GM19193 (cell line): ENCODE results near the gene LBH.

Experiments
- POLR2A ChIP-seq: IDR thresholded peaks from 4 replicates; pipeline ENCODE4 v1.6.1; 2011; ENCODE audit not compliant: insufficient read depth, insufficient read length; ENCODE audit errors: extremely low read depth

LBH gene

GRCh38 chr2:30208453-30208852, 22.9 kb upstream of the LBH start:
- TF ChIP-seq POLR2A = no peak

- no peak for TF ChIP-seq POLR2A
Observed at GRCh38 chr2:30209227-30209626, 22.1 kb upstream of the LBH start.

GRCh38 chr2:30213326-30213725, 18.0 kb upstream of the LBH start:
- no peak for TF ChIP-seq POLR2A

DNA sequence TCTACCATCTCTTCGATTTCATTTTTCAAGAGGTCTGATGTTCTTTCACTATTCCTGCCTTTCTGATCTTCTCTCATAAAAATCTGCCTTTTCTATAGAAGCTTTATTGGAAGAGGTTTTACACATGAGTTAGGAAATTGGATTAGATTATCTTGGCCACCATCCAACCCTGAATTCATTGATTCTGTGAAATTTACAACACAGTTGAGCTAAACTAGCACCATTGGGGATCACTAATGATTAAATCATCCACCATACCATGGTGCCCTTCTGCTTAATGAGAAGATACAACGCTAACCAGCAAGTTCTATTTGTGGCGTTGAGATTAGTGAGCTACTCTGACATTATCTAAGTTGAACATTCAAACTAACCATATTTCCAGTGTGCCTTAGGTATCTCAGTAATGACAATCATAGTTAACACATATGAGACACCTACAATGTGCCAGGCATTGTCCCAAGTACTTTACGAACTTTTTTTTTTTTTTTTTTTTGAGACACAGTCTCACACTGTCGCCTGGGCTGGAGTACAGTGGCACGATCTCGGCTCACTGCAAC, 17.3 kb upstream of the LBH start:
- no peak for TF ChIP-seq POLR2A

- TF ChIP-seq POLR2A = no peak
Observed at GRCh38 chr2:30216157-30216556, 15.2 kb upstream of the LBH start.

DNA sequence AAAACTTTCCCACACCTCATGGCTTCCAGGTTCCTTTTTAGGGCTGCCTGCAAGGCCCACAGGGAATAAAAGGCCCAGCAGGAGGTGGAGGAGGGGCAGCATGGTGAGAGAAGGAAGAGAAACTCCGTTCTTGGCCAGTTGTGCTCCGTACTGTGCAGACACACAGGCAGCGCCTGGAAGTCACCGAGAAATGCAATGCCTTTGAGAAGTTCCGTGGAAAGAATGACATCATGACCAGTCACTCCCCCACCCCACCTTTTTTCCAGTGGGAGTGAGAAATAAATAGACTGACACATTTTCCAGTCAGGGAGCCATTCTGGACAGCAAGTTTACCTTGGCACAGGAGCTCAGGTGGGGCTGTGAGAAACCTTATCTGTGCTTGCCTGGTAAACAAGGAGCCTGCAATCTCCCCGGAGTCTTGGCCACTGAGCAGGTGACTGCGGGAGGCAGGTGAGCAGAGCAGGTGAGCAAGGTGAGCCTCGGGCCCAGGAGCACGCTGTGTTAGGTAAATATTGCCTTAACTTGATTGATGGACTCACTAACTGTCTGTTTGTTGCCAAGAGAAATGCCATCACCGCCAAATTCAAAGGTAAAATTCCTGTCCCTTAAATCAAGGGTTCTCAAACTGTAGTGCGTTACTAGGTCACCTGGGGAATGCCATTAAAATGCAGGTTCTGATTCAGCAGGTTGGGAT, 13.5 kb upstream of the LBH start:
- TF ChIP-seq POLR2A = no peak

- no peak for TF ChIP-seq POLR2A
Observed at GRCh38 chr2:30218338-30218713, 13.0 kb upstream of the LBH start.

GRCh38 chr2:30218814-30219213, 12.5 kb upstream of the LBH start:
- no peak for TF ChIP-seq POLR2A

GRCh38 chr2:30219886-30220875, 11.2 kb upstream of the LBH start:
- TF ChIP-seq POLR2A = no peak

DNA sequence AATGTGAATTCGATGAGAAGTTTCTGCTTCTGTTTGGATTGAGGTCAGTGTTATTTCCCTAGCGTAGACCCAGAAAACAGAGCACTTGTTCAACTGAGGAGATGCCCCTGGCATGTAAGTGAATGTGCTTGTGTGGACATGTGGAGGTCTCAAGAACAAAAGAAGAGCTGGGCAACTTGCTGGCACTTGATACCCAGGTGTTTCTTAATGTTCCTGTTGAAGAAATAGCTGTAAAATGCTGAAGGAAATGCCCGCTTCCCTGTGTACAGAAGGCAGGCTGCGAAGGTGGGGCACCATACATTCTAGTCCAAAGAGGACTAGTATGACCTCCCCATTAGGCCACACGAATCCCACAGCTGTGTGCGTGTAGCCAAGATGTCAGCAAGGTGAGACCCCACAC, 9.8 kb upstream of the LBH start:
- TF ChIP-seq POLR2A = no peak

DNA sequence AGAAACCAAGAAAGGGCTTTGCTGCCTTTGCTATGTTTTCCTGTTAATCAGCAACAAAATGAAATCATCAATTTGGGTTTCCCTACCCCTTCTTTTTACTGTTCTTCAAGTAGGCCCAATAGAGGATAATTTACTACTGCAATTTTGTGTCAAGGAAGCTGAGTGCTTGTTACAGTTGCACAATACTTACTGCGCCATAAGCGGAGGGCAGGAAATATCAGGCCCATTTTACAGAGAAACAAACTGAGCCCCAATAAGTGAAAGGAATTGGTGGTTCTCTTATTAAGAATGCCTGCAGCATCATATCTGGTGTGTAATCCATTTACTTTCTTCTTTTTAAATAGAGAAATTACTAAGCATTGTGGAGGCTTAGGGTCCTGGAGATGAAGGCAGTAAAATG, 9.3 kb upstream of the LBH start:
- TF ChIP-seq POLR2A = no peak

DNA sequence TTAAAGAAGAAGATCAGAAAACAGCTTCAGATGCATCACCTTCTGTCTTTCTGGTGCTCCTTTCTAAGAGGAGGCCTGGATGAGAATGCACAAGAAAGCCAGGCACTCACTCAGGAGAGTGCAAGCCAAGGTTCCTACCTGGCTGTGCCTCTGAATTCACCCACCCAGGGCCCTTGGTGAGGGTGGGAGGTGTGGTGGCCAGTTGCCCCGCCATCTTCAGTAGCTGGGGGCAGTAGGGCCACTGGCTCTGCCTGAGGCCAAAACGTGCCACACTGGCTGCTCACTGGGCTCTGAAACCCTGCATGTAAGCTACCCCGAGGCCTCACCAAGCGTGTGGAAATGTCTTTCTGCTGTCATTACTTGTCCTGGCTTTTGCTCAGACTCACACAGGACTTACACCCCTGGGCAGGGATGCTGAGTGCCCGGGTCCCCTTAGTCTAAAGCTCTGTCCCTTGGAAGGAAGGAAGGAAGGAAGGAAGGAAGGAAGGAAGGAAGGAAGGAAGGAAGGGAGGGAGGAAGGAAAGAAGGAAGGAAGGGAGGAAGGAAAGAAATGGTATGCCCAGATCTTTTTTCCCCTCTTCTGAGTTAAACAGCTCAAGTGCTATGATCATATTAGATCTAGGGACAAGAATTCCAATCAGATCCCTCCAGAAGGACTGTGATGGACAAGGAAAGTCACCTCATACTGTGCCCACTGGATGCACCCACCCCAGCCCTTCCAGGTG, 8.5 kb upstream of the LBH start:
- no peak for TF ChIP-seq POLR2A

- no peak for TF ChIP-seq POLR2A
Observed at GRCh38 chr2:30223413-30223874, 7.9 kb upstream of the LBH start.

DNA sequence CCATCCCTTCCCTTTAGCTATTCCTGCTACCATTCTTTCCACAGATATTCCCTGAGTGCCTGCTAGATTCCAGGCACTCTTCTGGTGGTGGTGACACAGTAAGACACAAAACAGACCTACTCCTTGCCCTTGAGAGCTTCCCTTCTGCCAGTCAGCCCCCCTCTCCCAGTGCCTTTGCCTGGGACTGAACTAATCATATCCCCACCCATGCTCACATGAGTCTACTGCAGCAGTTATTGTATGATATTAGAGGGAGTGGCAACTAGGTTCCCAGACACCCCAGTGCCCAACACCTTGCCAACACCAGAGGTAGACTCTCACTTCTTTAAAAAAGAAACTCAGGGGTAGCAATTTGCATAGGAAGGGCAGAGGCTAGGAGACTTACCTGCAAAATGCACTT, 7.2 kb upstream of the LBH start:
- TF ChIP-seq POLR2A = no peak

DNA sequence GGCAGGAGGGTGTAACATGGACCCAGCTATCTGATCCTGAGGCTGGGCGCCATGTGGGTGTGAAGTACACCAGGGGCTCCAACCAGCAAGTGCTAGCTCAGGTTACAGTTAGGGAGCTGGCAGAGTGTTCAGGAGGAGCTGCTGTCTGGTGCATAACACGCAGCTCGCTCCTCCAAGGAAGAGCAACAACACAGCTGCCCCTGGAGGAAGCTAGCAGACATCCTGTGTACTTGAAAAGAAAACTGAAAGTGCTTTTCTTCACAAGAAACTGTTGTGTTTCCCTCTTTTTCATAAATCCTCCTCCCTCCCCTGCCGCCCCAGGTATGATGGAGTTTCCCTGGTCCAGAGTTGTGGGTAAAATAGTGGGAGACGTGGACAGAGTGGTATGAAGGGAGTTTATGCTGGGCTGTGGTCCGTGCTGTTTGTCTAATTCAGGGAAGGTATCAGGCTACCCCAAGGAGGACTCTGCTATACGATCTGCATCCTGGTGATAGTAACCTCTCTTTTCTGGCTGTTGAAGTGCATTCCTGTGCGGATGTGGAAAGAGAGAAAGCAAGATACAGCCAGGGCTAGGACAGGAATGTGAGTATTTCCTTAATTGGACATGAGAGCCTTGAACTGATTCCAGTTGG, 6.1 kb upstream of the LBH start:
- no peak for TF ChIP-seq POLR2A
